T-helper 2 cell treated with Interferon-gamma antibody and Interleukin-4, amounts not matched to agents 100 ng/mL and 5 ng/mL, for 36 hours (primary cell): ENCODE data around the gene AHR. TPM values are rescaled to one million over a fixed set of nuclear protein-coding genes. Genes with fewer than 3 reads are reported as not detected.

Experiments
- intact Hi-C: fragments of 100-400 bp; cut with micrococcal nuclease; formaldehyde crosslinking; loops from one replicate; pipeline ENCODE4 v1.15.1; 2023
- total RNA-seq: library from RNA; stranded (reverse); gene quantifications from 2 replicates; pipeline ENCODE4 v1.2.3, GENCODE V29; 2022

Gene AHR
- total RNA-seq, 1 donor from 2014 or later = 36.6 TPM

GRCh38 chr7:17301471-17302456, 3.3 kb downstream of the AHR start:
- intact Hi-C loops = loop anchor here (1.0 to 10.0 kb wide), 4 partner anchors 101 to 541 kb away; no protein-coding TSS in a partner anchor

DNA sequence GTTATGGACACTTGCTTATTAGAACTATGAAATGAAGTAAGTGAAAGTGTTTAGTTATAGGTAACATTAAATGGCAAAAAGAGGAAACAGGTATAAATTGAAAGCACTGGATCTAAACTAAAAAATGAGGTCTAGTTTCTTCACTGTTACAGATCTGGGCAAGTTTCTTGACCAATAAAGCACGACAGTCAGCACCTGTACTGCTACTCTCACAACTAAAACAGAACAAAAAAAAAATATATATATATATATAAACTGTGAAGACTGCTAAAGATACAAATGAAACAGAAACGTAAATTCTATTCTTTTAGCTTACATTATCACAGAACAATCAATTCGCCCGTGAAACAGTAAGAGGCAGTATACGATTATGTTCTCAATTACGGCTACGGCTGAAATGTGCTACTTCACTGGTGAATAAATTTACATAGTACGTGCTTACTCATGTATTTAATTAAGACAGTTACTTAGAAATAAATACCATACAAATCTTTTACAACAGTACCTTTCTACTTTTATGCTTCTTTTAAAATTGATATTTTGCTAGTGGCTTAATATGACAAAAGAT, 4.2 kb downstream of the AHR start:
- intact Hi-C loops = loop anchor here (5.0 to 10.0 kb wide), 3 partner anchors 100 to 540 kb away; no protein-coding TSS in a partner anchor

- intact Hi-C loops = loop anchor here (5.0 to 10.0 kb wide), 3 partner anchors 97 to 537 kb away; no protein-coding TSS in a partner anchor
Measured at GRCh38 chr7:17304926-17305325, 6.5 kb downstream of the AHR start.

DNA sequence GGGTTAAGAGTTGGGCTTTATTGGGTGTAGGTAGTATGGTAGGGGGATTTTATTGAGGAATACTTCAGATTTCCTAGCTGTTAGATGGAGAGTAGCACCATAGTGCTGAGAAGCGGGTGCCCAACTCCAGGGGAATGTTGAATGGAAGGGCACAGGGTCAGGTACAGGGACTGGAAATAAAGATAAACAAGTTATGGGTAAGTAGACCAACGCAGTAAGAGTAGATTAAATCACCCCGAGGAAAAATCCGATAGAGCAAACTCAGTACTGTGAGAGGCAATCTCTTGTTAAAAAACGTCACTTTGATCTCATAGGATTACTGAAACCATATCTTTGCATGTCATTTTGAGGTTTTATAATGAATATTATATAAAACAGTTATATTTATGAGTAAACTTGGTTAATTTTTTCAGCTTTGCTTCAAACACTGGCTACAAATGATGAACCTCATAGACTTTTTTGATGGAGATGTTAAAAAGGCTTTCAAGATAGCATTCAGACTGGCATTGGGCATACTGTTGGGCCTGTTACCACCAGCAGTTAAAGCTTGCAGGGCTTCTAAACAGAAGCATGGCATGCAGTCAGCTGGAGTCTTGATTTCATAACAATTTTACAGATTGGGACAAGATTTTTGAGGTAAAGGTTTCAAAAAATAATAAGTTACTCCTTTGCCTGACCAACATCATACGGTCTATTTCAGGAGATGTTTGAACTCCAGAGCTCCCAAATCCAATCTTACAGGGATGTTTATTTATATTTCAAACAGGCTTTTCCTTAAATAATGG, 7.1 kb downstream of the AHR start:
- intact Hi-C loops = loop anchor here (10.0 kb wide), 1 partner anchor 339 kb away; no protein-coding TSS in a partner anchor

DNA sequence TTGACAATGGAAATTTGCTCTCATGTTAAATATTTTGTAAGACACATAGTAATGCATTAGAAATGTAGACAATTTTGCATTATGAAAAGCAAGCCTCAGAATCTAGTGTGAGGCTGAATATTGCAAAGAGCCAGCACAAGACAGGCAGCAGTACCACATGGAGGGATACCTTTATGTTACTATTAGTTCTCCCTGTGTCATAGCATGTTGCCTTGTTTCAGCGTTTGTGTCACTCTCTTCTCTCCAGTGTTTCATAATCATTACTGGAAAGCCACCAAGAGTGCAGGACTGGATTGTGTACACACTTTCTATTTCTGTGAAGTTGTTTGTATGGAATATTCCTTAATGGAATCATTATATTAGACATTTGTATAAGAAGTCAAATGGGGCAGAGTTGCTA, 8.5 kb downstream of the AHR start:
- intact Hi-C loops = loop anchor here (10.0 kb wide), 1 partner anchor 338 kb away; no protein-coding TSS in a partner anchor

DNA sequence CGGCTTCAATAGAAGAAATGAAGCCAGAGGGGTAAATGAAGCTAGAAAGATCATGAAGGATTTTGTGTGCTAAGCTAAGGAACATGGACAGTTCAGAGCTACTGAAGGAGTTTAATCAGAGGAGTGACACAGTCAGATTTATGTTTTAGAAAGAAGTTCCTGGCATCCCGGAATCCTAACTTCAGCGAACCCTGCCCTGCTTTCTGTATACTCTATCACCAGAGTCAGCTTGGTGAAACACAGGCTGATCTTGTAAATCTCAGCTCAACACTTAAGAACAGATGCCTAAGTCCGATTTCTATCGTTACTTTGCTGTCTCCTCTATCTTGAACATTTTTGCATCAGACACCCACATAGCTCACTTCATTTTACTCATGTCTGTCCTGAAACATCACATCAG, 9.1 kb downstream of the AHR start:
- intact Hi-C loops = loop anchor here (10.0 kb wide), 1 partner anchor 337 kb away; no protein-coding TSS in a partner anchor

DNA sequence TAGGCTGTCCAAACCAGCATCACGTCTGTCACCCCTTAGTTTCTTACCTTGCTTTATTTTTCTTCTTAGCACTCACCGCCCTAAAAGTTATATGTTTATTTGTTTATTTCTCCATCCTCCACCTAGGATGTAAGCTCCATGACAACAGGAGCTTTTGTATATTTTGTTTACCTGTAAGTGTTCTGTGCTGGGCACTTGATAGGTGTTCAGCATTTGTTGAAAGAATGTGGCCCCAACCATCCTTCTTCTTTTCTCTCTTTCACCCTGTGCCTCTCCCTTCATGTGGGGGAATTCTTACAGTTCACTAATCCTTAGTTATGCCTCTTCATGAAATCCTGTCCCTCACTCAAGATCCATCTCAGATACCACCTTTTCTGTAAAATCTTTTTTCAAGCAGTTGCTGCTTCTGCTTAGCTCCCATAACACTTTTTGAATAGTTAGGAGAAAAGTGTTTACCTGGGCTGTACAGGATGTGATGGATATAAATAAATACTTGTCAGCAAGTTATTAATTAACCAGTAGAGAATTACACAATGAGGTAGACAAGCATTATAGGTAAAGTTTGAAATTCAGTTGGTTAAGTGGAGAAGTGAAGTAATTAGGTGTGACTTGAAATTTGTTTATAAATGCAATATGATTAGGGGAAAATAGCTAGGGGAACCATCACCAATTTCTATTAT, 9.7 kb downstream of the AHR start:
- intact Hi-C loops = loop anchor here (10.0 kb wide), 1 partner anchor 337 kb away; no protein-coding TSS in a partner anchor

- intact Hi-C loops = no loop called here
Measured at GRCh38 chr7:17311194-17311593, 12.7 kb downstream of the AHR start.

DNA sequence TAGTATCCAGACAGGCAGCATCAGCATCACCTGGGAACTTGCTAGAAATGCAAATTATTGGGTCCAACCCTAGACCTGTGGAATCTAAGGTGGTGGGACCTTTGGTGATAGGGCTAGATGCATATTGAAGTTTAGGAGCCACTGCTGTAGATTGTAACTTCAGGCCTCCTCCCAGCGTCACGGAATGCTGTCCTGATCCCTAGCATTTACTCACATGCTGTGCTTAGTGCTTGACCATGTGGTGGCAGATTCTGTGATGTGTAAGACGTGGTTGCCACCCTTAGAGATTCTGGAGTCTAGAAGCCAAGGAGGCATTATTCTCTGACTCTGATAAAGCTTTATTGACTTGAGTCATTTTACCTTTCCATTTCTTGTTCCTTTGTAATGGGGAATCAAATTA, 13.5 kb downstream of the AHR start:
- intact Hi-C loops = no loop called here

- intact Hi-C loops = no loop called here
Measured at GRCh38 chr7:17312641-17313040, 14.2 kb downstream of the AHR start.

DNA sequence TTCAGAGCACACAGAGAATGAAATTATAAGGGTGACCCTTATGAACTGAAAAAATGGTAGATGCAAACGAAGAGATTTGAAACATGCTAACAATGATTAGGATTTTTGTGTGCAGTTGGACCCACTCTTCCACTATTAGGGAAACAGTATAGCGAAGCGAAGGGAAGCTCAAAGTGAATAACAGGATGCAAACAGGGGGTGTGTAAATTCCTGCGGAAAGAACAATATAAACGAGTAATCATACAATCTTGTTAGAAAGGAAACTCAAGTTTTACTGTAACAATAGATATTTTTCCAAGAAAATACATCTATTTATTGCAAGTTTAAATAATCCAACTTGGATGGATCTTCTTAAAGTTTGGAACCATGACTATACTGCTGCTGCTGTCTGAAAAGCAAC, 14.7 kb downstream of the AHR start:
- intact Hi-C loops = no loop called here

DNA sequence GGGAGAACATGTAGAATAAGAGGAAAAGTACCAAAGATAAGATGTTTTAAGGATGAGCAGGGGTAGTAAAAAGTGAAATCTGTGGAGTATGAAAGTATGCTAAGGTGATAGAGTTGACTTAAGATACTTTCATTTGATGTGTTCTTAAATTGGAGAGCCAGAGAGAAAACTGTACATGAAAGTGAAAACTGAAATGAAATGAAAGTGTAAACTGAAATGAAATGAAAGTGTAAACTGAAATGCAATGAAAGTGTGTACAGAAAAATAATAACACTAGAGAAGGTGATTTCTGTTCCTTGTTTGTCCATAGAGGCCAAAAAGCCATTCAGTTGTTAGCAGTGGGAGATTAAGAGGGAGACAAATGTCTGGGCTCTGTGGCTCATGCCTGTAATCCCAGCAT, 17.5 kb downstream of the AHR start:
- intact Hi-C loops = no loop called here

GRCh38 chr7:17318146-17318545, 19.7 kb downstream of the AHR start:
- intact Hi-C loops = no loop called here

- intact Hi-C loops = no loop called here
Measured at GRCh38 chr7:17319164-17320101, 21.0 kb downstream of the AHR start.

- intact Hi-C loops = no loop called here
Measured at GRCh38 chr7:17320102-17320497, 21.6 kb downstream of the AHR start.

DNA sequence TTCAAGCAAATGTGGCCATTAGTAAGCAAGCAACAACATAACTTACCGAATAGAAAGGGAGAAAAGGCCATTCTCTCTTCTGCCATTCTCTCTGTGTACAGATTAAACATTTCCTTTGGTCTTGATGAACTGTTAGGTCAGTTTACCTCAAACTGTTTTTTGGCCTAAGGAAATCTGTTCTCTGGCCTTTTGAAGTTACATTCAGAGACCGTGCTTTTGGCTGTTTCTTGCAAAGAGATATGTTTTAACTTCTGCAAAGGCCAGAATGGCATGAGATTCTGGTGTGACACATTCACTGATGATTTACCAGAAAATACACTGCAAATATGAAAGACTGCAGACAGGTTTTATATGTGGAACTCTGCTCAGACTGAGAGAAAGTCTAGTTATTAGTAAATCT, 22.2 kb downstream of the AHR start:
- intact Hi-C loops = no loop called here

GRCh38 chr7:17325364-17325763, 26.9 kb downstream of the AHR start:
- intact Hi-C loops = no loop called here

- intact Hi-C loops = no loop called here
Measured at GRCh38 chr7:17326378-17326777, 27.9 kb downstream of the AHR start.

DNA sequence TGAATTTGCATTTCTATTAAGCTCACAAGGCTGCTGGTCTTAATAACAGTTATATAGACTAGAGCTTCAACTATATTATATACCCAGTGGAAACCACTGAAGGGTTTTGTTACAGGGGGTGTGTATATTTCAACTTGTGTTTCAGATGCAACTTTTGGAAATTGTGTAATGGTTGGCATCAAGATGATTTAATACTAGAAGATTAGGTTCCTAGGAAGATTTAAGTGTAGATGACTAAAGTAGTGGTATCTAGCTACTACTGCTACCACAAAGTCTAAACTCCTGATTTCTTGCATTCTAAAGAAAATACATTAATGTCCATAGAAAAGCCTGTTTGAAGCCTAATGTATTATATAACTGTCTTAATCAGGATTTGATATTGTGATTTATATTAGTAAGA, 30.2 kb downstream of the AHR start:
- intact Hi-C loops = no loop called here

- intact Hi-C loops = no loop called here
Measured at GRCh38 chr7:17329440-17329839, 31.0 kb downstream of the AHR start.
